SK-N-SH (cell line): ENCODE data around the gene PRUNE1. TPM values are rescaled to one million over a fixed set of nuclear protein-coding genes. Genes with fewer than 3 reads are reported as not detected.

ENCODE experiments used
- CTCF ChIA-PET: fragments of 300-600, 350-600 bp; formaldehyde crosslinking; extraction: SDS; loops from one replicate; lab custom pipeline; 2021; lab: Yijun Ruan, JAX
- POLR2A ChIA-PET: fragments of 350-600 bp; sonication (Branson Sonifier 250); formaldehyde crosslinking; extraction: SDS; loops from one replicate; lab custom pipeline; 2020; ENCODE audit warnings: antibody characterized with exemption, inconsistent platforms; lab: Yijun Ruan, JAX
- DNase-seq: peaks from one replicate; pipeline ENCODE4 v3.0.0; 2012
- H2AFZ ChIP-seq: fragments of 200-600 bp; sonication (generic); 2 replicates; pipeline ENCODE4 v1.8.1; 2016; ENCODE audit warnings: antibody characterized with exemption, mild to moderate bottlenecking, low read depth
- H3F3A ChIP-seq: fragments of 200-600 bp; sonication (generic); replicated peaks from 2 replicates; pipeline ENCODE3; 2016; ENCODE audit warnings: antibody characterized with exemption, mild to moderate bottlenecking; ENCODE audit not compliant: insufficient read depth
- H3K27ac ChIP-seq, 2 experiments: fragments of 200-500 bp in 1 of 2; fragments of 200-600 bp in 1 of 2; sonication (Bioruptor generic) in 1 of 2; sonication (generic), shearing (Covaris generic) in 1 of 2; 2 replicates each; pipeline versions ENCODE4 v1.5.1 to v1.6.1; 2014 to 2016; ENCODE audit warnings: low read depth in 2 of 2, inconsistent platforms in 1 of 2, low read length in 1 of 2, mild to moderate bottlenecking in 1 of 2, mixed read lengths in 1 of 2
- H3K27me3 ChIP-seq: fragments of 200-600 bp; sonication (generic), shearing (Covaris generic); 2 replicates; pipeline ENCODE4 v1.6.1; 2016; ENCODE audit warnings: mixed run types; ENCODE audit not compliant: insufficient read depth
- H3K36me3 ChIP-seq, 2 experiments: fragments of 200-500 bp in 1 of 2; fragments of 200-600 bp in 1 of 2; sonication (Bioruptor generic) in 1 of 2; sonication (generic) in 1 of 2; replicated peaks in 1 of 2; 2 replicates each; pipeline versions ENCODE3 to v1.5.1; 2014 to 2016; ENCODE audit warnings: low read length in 1 of 2, mild to moderate bottlenecking in 1 of 2; ENCODE audit not compliant: insufficient read depth in 2 of 2, control insufficient read depth in 1 of 2
- H3K4me1 ChIP-seq, 2 experiments: fragments of 200-500 bp in 1 of 2; fragments of 200-600 bp in 1 of 2; sonication (Bioruptor generic) in 1 of 2; sonication (generic), shearing (Covaris generic) in 1 of 2; 2 replicates each; pipeline versions ENCODE4 v1.5.1 to v1.6.1; 2014 to 2016; ENCODE audit warnings: low read depth in 1 of 2, low read length in 1 of 2, mixed run types in 1 of 2; ENCODE audit not compliant: insufficient read depth in 2 of 2, control insufficient read depth in 1 of 2
- H3K4me2 ChIP-seq: fragments of 200-600 bp; sonication (generic), shearing (Covaris generic); 2 replicates; pipeline ENCODE4 v1.6.1; 2017; ENCODE audit warnings: mixed run types
- H3K4me3 ChIP-seq, 2 experiments: fragments of 200-500 bp in 1 of 2; fragments of 200-600 bp in 1 of 2; sonication (Bioruptor generic) in 1 of 2; sonication (generic), shearing (Covaris generic) in 1 of 2; 2 replicates each; pipeline versions ENCODE4 v1.5.1 to v1.8.1; 2014 to 2016; ENCODE audit warnings: low read depth in 2 of 2, inconsistent platforms in 1 of 2, low read length in 1 of 2, mild to moderate bottlenecking in 1 of 2, mixed read lengths in 1 of 2, moderate library complexity in 1 of 2
- H3K79me2 ChIP-seq: fragments of 200-600 bp; sonication (generic); 2 replicates; pipeline ENCODE4 v1.8.1; 2017; ENCODE audit warnings: mild to moderate bottlenecking; ENCODE audit not compliant: insufficient read depth
- H3K9ac ChIP-seq: fragments of 200-600 bp; sonication (generic); 2 replicates; pipeline ENCODE4 v1.6.1; 2017; ENCODE audit warnings: mixed run types
- H3K9me2 ChIP-seq: fragments of 200-600 bp; sonication (generic); 2 replicates; pipeline ENCODE4 v1.6.1; 2017; ENCODE audit warnings: mixed run types
- H3K9me3 ChIP-seq: fragments of 200-600 bp; sonication (generic); 2 replicates; pipeline ENCODE4 v1.6.1; 2017; ENCODE audit warnings: mixed run types, mild to moderate bottlenecking, moderate library complexity
- H4K20me1 ChIP-seq: fragments of 200-600 bp; sonication (generic); 2 replicates; pipeline ENCODE4 v1.6.1; 2017; ENCODE audit warnings: mild to moderate bottlenecking, mixed run types; ENCODE audit not compliant: insufficient read depth
- ELF1 ChIP-seq: IDR thresholded peaks from 2 replicates; pipeline ENCODE4 v1.4.0; 2012
- FOXM1 ChIP-seq: IDR thresholded peaks from 2 replicates; pipeline ENCODE4 v1.4.0; 2012; ENCODE audit warnings: low read depth, mild to moderate bottlenecking
- GABPA ChIP-seq: IDR thresholded peaks from 2 replicates; pipeline ENCODE4 v1.4.0; 2012; ENCODE audit warnings: low read depth, mild to moderate bottlenecking
- IRF3 ChIP-seq: fragments of 150-350 bp; IDR thresholded peaks from 2 replicates; pipeline ENCODE4 v1.6.1; 2016; ENCODE audit warnings: mild to moderate bottlenecking, low read depth, low read length
- MXI1 ChIP-seq: IDR thresholded peaks from 2 replicates; pipeline ENCODE4 v1.6.1; 2012; ENCODE audit warnings: mild to moderate bottlenecking, low read depth, low read length, improper control_type of control experiment
- POLR2AphosphoS5 ChIP-seq: IDR thresholded peaks from 2 replicates; pipeline ENCODE4 v1.6.1; 2012; ENCODE audit warnings: low read depth, low read length
- REST ChIP-seq: IDR thresholded peaks from 2 replicates; pipeline ENCODE4 v1.6.1; 2012; ENCODE audit warnings: mild to moderate bottlenecking, low read depth, low read length, moderate library complexity
- SIN3A ChIP-seq: IDR thresholded peaks from 2 replicates; pipeline ENCODE4 v1.6.1; 2012; ENCODE audit warnings: low read depth, mild to moderate bottlenecking, low read length, moderate library complexity, borderline replicate concordance
- TAF1 ChIP-seq: IDR thresholded peaks from 2 replicates; pipeline ENCODE4 v1.6.1; 2012; ENCODE audit warnings: low read depth, mild to moderate bottlenecking, low read length, moderate library complexity, borderline replicate concordance
- WGBS: methylation state at CpG from one replicate; pipeline ENCODE4 v1.1.6; 2017; ENCODE audit warnings: low lambda C conversion rate; 5-methylcytosine and 5-hydroxymethylcytosine counted together
- polyA plus RNA-seq, 3 experiments: library from polyadenylated mRNA; depleted of rRNA; stranded (reverse); fragments of >200 nt; gene quantifications; 2 replicates each; pipeline ENCODE4 v1.2.3, GENCODE V29; 2012

PRUNE1 gene
- polyA plus RNA-seq, 1 of the 3 experiments (the other 2 are of a cell fraction): 7.3 TPM

DNA sequence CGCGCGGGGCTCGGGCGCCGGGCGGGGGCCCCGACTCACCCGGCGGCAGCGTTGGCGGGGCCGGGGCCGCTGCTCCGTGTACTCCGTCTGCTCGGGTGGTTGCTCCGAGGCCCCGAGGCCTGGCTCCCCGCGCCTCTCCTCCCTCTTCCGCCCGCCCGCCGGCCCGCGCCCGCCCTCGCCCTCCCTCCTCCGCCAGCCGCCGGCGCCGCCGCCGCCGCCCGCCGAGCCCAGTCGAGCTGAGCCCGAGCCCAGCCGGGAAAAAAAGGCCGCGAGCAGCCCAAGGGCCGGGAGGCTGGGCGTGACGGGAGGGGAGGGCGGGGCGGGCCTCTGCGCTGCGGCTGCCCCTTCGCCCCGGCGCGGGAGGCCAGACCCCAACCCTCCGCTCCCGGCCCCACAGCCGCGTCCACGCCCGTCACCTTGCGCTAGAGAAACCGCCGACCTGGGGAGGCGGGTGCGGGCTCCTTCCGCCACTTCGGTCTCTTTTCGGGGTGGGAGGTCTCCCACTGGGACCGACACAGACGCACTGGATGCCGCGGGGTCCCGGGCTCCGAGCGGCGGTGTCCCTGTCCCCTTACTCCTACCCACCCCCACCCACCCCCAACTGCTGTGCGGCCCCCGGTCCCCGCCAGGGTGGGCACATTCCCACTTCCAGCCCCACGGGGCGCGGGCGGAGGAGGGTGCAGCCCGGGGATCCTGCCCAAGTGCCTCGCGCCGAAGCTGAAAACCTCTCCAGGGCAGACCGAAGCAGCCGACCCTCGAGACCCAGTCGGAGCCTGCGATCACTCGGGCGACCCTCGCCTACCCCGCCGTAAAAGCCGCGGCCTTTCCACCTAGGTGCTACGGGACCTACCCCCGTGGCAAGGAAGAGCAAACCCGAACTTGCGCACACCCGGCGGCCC is 33.4 kb upstream of the PRUNE1 start, which contains the start of gene CERS2:
CERS2 (minus strand) TSS at position 256 of the 899 bp plus-strand sequence. CDS start 5,745 bp downstream, outside the sequence.
- Histone ChIP-seq H3K4me2 (peak within 1 kb of the TSS; percentile 89), H4K20me1 (peaks cover 38% of the 10 kb centered on the region), H3F3A (peaks cover 22% of the 10 kb centered on the region), H3K9me2 (no peaks in the 10 kb centered on the region), H3K79me2 (peaks cover 52% of the 10 kb centered on the region), H3K9me3 (no peaks in the 10 kb centered on the region), H3K4me1 (peaks cover 43 to 49% of the 10 kb centered on the region in 2 experiments), H3K36me3 (no peaks in the 10 kb centered on the region), H3K9ac (peak within 1 kb of the TSS; percentile 92), H3K27me3 (no peaks in the 10 kb centered on the region), H3K27ac (peak within 1 kb of the TSS; percentile 62 to 85), H3K4me3 (peak within 1 kb of the TSS; percentile 72 to 79), H2AFZ (peak within 1 kb of the TSS; percentile 37)
- TF ChIP-seq IRF3: no peak
- 0 out of 2 replicates have a peak, but pooled peaks have one; percentile 31 for TF ChIP-seq REST
- TF ChIP-seq ELF1: no peak
- TF ChIP-seq GABPA: no peak
- peak; percentile 45; the same call in 1 of the 2 replicates for TF ChIP-seq TAF1
- 0 out of 2 replicates have a peak, but pooled peaks have one; percentile 26 for TF ChIP-seq POLR2AphosphoS5
- no peak for TF ChIP-seq MXI1
- no peak for TF ChIP-seq FOXM1
- peak; percentile 59; the same call in 1 of the 2 replicates for TF ChIP-seq SIN3A
- 19% methylated on average over 29 of the region's 106 CpGs for WGBS
- CTCF ChIA-PET: interaction anchor here (0.7 to 17.0 kb wide), 4 partner anchors 16 to 414 kb away, joined by 3 to 371 read pairs (median 4); partner anchors contain the start of genes C1orf56 and MINDY1
- POLR2A ChIA-PET: interaction anchor here (0.6 to 2.5 kb wide), 4 partner anchors 10 to 395 kb away, joined by 3 to 10 read pairs (median 4); partner anchors contain the start of genes MCL1 and MINDY1
- DNase-seq: peak; percentile 95
